Measurements from ENCODE around the gene ARSD.

DNA sequence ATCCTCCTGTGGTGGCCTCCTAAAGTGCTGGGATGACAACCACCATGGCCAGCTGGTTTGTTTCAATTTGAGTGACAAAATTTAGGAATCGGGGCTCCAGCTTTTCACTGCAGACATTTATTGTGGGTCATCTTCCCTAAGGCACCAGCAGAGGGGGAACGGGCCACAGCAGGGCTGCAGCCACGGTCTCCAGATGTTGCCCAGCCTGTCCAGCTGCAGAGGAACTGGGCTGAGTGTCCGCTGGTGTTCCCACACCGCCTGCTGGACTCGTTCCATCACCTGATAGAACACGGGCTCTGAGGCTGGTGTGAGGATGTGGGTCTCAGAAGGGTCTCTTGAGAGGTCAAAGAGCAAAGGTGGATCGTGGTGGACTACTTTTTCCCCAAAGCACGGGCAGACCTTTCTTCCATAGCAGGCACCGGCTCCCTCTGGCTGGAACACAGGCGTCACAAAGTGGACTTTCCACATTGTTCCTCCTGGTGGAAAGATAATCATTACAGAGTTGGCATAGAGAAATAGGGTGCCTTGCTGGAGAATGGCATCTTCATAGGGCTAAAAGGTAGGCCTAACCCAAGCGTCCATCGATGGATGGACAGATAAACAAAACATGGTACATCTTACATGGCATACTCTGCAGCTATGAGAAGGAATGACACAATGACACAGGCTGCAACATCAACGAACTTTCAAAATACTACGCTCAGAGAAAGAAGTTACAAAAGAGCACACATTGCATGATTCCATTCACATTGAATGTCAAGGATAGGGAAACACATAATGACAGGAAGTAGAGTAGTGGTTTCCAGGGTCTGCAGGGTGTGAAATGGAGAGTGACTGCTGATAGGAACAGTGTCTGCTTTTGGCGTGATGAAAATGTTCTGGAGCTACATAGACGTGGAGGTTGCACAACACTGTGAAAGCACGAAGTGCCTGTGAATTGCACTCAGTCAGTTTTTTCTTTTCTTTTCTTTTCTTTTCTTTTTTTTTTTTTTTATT lies 5.9 kb upstream of the ARSD start:
- TF ChIP-seq, protein P1, sequence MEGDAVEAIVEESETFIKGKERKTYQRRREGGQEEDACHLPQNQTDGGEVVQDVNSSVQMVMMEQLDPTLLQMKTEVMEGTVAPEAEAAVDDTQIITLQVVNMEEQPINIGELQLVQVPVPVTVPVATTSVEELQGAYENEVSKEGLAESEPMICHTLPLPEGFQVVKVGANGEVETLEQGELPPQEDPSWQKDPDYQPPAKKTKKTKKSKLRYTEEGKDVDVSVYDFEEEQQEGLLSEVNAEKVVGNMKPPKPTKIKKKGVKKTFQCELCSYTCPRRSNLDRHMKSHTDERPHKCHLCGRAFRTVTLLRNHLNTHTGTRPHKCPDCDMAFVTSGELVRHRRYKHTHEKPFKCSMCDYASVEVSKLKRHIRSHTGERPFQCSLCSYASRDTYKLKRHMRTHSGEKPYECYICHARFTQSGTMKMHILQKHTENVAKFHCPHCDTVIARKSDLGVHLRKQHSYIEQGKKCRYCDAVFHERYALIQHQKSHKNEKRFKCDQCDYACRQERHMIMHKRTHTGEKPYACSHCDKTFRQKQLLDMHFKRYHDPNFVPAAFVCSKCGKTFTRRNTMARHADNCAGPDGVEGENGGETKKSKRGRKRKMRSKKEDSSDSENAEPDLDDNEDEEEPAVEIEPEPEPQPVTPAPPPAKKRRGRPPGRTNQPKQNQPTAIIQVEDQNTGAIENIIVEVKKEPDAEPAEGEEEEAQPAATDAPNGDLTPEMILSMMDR (IDR thresholded peaks at IDR 0.05): no peak
- TF ChIP-seq POLR2A (IDR thresholded peaks at IDR 0.05): no peak

All from lower leg skin (tissue), 3 donors.